ENCODE data around the gene TFAM.
"Not testable (repeated sequence)": the region's sequence is repeated elsewhere in the genome, so short reads cannot be mapped to it uniquely, and the experiment has no call there.

GRCh38 chr10:58417902-58418301 lies 32.7 kb downstream of the TFAM start:
- TF ChIP-seq, protein P1, sequence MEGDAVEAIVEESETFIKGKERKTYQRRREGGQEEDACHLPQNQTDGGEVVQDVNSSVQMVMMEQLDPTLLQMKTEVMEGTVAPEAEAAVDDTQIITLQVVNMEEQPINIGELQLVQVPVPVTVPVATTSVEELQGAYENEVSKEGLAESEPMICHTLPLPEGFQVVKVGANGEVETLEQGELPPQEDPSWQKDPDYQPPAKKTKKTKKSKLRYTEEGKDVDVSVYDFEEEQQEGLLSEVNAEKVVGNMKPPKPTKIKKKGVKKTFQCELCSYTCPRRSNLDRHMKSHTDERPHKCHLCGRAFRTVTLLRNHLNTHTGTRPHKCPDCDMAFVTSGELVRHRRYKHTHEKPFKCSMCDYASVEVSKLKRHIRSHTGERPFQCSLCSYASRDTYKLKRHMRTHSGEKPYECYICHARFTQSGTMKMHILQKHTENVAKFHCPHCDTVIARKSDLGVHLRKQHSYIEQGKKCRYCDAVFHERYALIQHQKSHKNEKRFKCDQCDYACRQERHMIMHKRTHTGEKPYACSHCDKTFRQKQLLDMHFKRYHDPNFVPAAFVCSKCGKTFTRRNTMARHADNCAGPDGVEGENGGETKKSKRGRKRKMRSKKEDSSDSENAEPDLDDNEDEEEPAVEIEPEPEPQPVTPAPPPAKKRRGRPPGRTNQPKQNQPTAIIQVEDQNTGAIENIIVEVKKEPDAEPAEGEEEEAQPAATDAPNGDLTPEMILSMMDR (IDR thresholded peaks at IDR 0.05), result not testable (repeated sequence)
- TF ChIP-seq POLR2A (IDR thresholded peaks at IDR 0.05), result not testable (repeated sequence)
